SK-N-MC (cell line): ENCODE measurements around the gene PDZD7.

ENCODE experiments used
- EZH2 ChIP-seq: fragments of 200-600 bp; sonication (generic); IDR thresholded peaks from one replicate; pipeline ENCODE4 v1.6.1; 2017; ENCODE audit warnings: antibody characterized with exemption
- POLR2AphosphoS5 ChIP-seq: IDR thresholded peaks from 2 replicates; pipeline ENCODE4 v1.6.1; 2012; ENCODE audit warnings: mild to moderate bottlenecking, low read depth, low read length, borderline replicate concordance

DNA sequence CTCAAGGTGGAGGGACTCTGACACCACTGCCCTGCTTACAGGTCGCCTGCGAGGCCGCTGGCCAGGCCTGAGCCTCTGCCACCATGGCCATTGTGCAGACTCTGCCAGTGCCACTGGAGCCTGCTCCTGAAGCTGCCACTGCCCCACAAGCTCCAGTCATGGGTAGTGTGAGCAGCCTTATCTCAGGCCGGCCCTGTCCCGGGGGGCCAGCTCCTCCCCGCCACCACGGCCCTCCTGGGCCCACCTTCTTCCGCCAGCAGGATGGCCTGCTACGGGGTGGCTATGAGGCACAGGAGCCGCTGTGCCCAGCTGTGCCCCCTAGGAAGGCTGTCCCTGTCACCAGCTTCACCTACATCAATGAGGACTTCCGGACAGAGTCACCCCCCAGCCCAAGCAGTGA is 28.5 kb downstream of the PDZD7 start:
- TF ChIP-seq EZH2 (no peak), POLR2AphosphoS5 (no peak)
